Fibroblast of lung (primary cell): ENCODE measurements around the gene TMPRSS4. TPM values are rescaled to one million over a fixed set of nuclear protein-coding genes. Genes with fewer than 3 reads are reported as not detected.

Experiments
- DNase-seq, 2 donors: peaks; one replicate each; pipeline versions ENCODE4 v3.0.0 to v3.0.0-alpha.2; 2010; ENCODE audit warnings: low read depth in 2 of 2
- H2AFZ ChIP-seq: 2 replicates; pipeline ENCODE4 v1.5.1; 2012; ENCODE audit warnings: low read length, control low read depth, inconsistent platforms
- H3K27ac ChIP-seq: 2 replicates; pipeline ENCODE4 v1.5.1; 2011; ENCODE audit warnings: low read length, control low read depth; ENCODE audit not compliant: insufficient read depth
- H3K27me3 ChIP-seq: 2 replicates; pipeline ENCODE4 v1.5.1; 2011; ENCODE audit warnings: mild to moderate bottlenecking, low read length; ENCODE audit not compliant: control insufficient read depth, insufficient read depth
- H3K36me3 ChIP-seq: 2 replicates; pipeline ENCODE4 v1.5.1; 2011; ENCODE audit warnings: low read length; ENCODE audit not compliant: control insufficient read depth, insufficient read depth
- H3K4me1 ChIP-seq: 2 replicates; pipeline ENCODE4 v1.5.1; 2011; ENCODE audit warnings: low read length; ENCODE audit not compliant: control insufficient read depth, insufficient read depth; ENCODE audit errors: extremely low read depth
- H3K4me2 ChIP-seq: 2 replicates; pipeline ENCODE4 v1.5.1; 2011; ENCODE audit warnings: low read length, control low read depth; ENCODE audit not compliant: insufficient read depth; ENCODE audit errors: extremely low read depth
- H3K4me3 ChIP-seq, 4 experiments: fragments of 200-600 bp in 1 of 4; sonication (generic) in 1 of 4; replicated peaks in 1 of 4; 2 replicates each; pipeline ENCODE4 v1.5.1; 2011 to 2016; ENCODE audit warnings: low read length in 4 of 4, low read depth in 3 of 4, mild to moderate bottlenecking in 3 of 4, control low read depth in 2 of 4, inconsistent platforms in 1 of 4, mixed read lengths in 1 of 4; ENCODE audit not compliant: insufficient read depth in 1 of 4; ENCODE audit errors: control extremely low read depth in 1 of 4
- H3K79me2 ChIP-seq: 2 replicates; pipeline ENCODE4 v1.5.1; 2012; ENCODE audit warnings: mild to moderate bottlenecking, low read length, inconsistent platforms; ENCODE audit not compliant: control insufficient read depth, insufficient read depth
- H3K9ac ChIP-seq: 2 replicates; pipeline ENCODE4 v1.5.1; 2011; ENCODE audit warnings: mild to moderate bottlenecking, low read length, control low read depth; ENCODE audit not compliant: insufficient read depth
- H3K9me3 ChIP-seq: 2 replicates; pipeline ENCODE4 v1.5.1; 2012; ENCODE audit warnings: low read depth, low read length; ENCODE audit not compliant: control insufficient read depth, insufficient read depth
- H4K20me1 ChIP-seq: 2 replicates; pipeline ENCODE4 v1.5.1; 2011; ENCODE audit warnings: low read length; ENCODE audit not compliant: control insufficient read depth, insufficient read depth; ENCODE audit errors: extremely low read depth
- EZH2 ChIP-seq: IDR thresholded peaks from 2 replicates; pipeline ENCODE4 v1.5.1; 2012; ENCODE audit warnings: low read length, control low read depth, mild to moderate bottlenecking; ENCODE audit errors: missing control alignments
- polyA plus RNA-seq, 2 donors: library from polyadenylated mRNA; depleted of rRNA in 1 of 2; stranded (reverse) in 1 of 2; unstranded in 1 of 2; fragments of >200 nt; gene quantifications; 2 replicates each; pipeline ENCODE4 v1.2.1, GENCODE V29; 2011 to 2012; ENCODE audit warnings: missing spikeins in 1 of 2
- total RNA-seq: library from RNA; depleted of rRNA; stranded (reverse); fragments of >200 nt; gene quantifications from 2 replicates; pipeline ENCODE4 v1.2.1, GENCODE V29; 2014
- TF ChIP-seq, protein P1 (sequence below), 2 donors: IDR thresholded peaks in 1 of 2; conservative IDR thresholded peaks in 1 of 2; 1 replicate in 1 of 2; 2 replicates in 1 of 2; pipeline ENCODE4 v1.5.1; 2011 to 2012; ENCODE audit warnings: low read length in 2 of 2, control low read depth in 1 of 2, inconsistent platforms in 1 of 2, low read depth in 1 of 2, mild to moderate bottlenecking in 1 of 2

TMPRSS4 gene
- total and polyA plus RNA-seq, 2 donors (not counting 1 experiment from before 2014, with no cell fraction given) = not detected

DNA sequence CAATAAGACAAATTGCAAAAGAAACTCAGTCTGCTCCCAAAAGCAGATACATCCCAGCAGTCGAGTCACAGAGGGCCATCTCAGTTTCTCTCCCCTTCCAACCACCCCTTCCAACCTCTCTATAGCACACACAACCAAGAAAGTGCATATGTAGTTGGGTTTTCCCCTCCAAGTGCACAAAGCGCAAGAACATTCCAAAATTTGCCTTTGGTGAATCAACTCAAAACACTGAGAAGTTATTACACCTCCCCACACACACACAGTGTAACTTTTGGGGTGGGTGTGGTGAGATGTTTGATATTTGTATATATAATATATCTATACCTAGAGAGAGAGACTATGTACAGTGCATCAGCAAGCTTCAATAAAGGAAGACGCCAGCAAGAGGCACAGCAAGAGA lies 86.0 kb downstream of the TMPRSS4 start:
- Histone ChIP-seq H3K9me3 (no peaks in the 10 kb centered on the region), H2AFZ (no peak overlapping the region), H3K27ac (no peak overlapping the region), H3K27me3 (peaks cover 11% of the 10 kb centered on the region), H3K36me3 (no peaks in the 10 kb centered on the region), H3K9ac (no peak overlapping the region), H3K4me2 (no peak overlapping the region), H4K20me1 (no peaks in the 10 kb centered on the region), H3K4me1 (no peaks in the 10 kb centered on the region), H3K4me3 (no peak overlapping the region), H3K79me2 (no peaks in the 10 kb centered on the region)
- TF ChIP-seq, protein P1, sequence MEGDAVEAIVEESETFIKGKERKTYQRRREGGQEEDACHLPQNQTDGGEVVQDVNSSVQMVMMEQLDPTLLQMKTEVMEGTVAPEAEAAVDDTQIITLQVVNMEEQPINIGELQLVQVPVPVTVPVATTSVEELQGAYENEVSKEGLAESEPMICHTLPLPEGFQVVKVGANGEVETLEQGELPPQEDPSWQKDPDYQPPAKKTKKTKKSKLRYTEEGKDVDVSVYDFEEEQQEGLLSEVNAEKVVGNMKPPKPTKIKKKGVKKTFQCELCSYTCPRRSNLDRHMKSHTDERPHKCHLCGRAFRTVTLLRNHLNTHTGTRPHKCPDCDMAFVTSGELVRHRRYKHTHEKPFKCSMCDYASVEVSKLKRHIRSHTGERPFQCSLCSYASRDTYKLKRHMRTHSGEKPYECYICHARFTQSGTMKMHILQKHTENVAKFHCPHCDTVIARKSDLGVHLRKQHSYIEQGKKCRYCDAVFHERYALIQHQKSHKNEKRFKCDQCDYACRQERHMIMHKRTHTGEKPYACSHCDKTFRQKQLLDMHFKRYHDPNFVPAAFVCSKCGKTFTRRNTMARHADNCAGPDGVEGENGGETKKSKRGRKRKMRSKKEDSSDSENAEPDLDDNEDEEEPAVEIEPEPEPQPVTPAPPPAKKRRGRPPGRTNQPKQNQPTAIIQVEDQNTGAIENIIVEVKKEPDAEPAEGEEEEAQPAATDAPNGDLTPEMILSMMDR (conservative IDR thresholded peaks at IDR 0.05 in 1 of 2, IDR thresholded peaks at IDR 0.05 in 1 of 2; ENCODE audit: low read depth in 1 of 2, low read length in 2 of 2) = no peak
- no peak for TF ChIP-seq EZH2
- DNase-seq = no peak

DNA sequence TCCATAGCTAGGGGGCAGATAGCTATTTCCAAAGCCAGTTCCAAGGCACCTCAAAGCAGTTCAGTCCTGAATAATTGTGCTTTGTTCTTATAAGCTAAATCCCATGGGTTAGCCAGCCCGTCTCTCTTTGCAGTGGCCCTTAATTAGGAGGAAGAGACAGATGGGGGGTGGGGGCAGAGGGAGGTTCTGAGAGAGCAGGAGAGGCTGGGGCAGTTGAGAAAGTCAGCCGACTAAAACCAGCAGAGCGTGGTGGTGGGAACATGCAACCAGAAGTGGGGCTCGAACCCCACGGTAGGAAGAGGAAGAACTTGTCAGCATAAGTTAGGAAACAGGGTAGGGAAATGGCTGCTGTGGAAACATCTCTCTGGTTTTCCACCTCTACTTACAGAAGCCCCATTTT lies 86.6 kb downstream of the TMPRSS4 start:
- Histone ChIP-seq H3K9me3 (no peaks in the 10 kb centered on the region), H4K20me1 (no peaks in the 10 kb centered on the region), H3K4me1 (no peaks in the 10 kb centered on the region), H3K9ac (no peak overlapping the region), H2AFZ (no peak overlapping the region), H3K27me3 (peaks cover 6% of the 10 kb centered on the region), H3K36me3 (no peaks in the 10 kb centered on the region), H3K27ac (no peak overlapping the region), H3K4me3 (no peak overlapping the region), H3K4me2 (no peak overlapping the region), H3K79me2 (no peaks in the 10 kb centered on the region)
- DNase-seq = no peak
- TF ChIP-seq, protein P1 (conservative IDR thresholded peaks at IDR 0.05 in 1 of 2, IDR thresholded peaks at IDR 0.05 in 1 of 2; ENCODE audit: low read depth in 1 of 2, low read length in 2 of 2) = no peak
- TF ChIP-seq EZH2 = no peak

DNA sequence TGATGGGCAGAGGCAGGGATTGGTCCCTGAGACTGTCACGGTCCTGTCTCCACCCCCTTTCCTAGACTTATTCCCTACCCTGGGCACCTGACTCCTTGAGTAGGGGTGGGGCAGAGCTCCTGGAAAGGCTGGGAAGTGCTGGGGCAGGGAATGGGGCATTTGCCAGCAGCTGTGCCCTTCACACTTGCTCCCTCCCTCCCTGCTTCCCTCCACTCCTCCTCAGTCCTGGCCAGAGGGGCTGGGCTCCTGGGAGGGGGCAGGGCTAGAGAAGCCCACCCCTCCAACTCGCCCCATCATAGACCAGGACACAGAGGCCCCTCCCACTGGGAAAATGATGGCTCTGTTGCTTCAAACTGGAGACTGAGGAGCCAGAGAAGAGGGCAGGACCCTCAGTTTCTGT lies 88.0 kb downstream of the TMPRSS4 start:
- DNase-seq = no peak
- Histone ChIP-seq H3K4me1 (no peaks in the 10 kb centered on the region), H3K4me3 (no peak overlapping the region), H3K27me3 (peaks cover 6% of the 10 kb centered on the region), H4K20me1 (no peaks in the 10 kb centered on the region), H2AFZ (no peak overlapping the region), H3K4me2 (no peak overlapping the region), H3K79me2 (no peaks in the 10 kb centered on the region), H3K27ac (no peak overlapping the region), H3K9me3 (no peaks in the 10 kb centered on the region), H3K36me3 (no peaks in the 10 kb centered on the region), H3K9ac (no peak overlapping the region)
- TF ChIP-seq, protein P1 (conservative IDR thresholded peaks at IDR 0.05 in 1 of 2, IDR thresholded peaks at IDR 0.05 in 1 of 2; ENCODE audit: low read depth in 1 of 2, low read length in 2 of 2) = no peak
- no peak for TF ChIP-seq EZH2
